SH-SY5Y (cell line): Measurements from ENCODE around the gene EIF2S1.

Source experiments
- GATA2 ChIP-seq: IDR thresholded peaks from 2 replicates; pipeline ENCODE4 v1.6.1; 2011; ENCODE audit warnings: mild to moderate bottlenecking, low read depth, low read length
- GATA3 ChIP-seq: IDR thresholded peaks from 2 replicates; pipeline ENCODE4 v1.6.1; 2011; ENCODE audit warnings: low read depth, mild to moderate bottlenecking, low read length, moderate library complexity

DNA sequence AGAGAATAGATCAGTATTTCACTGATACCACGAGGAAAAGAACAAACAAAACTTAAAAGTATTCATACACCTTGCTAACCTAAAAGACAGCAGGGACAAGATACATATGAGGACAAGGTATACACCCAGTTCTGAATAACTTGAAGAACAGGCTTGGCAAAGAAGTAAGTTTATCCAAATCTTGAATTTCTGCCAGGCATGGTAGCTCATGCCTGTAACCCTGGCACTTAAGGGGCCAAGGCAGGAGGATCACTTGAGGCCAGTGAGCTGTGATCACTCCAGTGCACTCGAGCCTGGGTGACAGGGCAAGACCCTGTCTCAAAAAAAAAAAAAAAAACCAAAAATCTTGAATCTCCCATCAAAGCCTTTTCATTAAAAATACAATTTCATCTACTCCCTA lies 25.0 kb downstream of the EIF2S1 start:
- TF ChIP-seq GATA2 (no peak), GATA3 (no peak)
